ENCODE measurements around the gene BHLHA15. TPM values are rescaled to one million over a fixed set of nuclear protein-coding genes. Genes with fewer than 3 reads are reported as not detected.

The BHLHA15 gene
- total and polyA plus RNA-seq, 2 of the 8 experiments (the other 6 are each of a cell fraction or from before 2014, with no cell fraction given), result 1.1 to 2.7 TPM

DNA sequence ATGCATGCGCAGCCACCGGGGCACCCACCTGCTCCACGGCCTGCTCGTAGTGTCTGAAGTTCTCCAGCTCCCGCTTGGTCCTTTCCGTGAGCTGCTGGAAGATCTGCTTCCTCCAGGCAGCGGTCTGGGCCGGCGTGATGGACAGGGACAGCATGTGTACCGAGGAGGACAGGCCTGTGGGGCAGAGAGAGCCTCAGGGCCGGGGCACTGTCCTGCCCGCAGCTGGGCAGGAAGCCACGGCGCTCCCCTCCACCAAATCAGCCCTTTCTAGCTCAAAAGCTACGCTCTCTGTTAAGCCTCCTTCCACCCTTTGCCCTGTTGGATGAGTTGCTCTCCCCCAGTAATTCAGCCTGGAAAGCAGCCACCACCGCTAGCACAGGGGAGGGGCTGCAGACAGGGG is 21.6 kb downstream of the BHLHA15 start:
- Histone ChIP-seq H4K20me1 (replicated peaks in 1 of 2; ENCODE audit: control insufficient read depth in 1 of 2, insufficient read depth in 2 of 2, low read length in 2 of 2) (peaks cover 2 to 4% of the 10 kb centered on the region in 2 experiments), H3K4me1 (replicated peaks in 1 of 4; ENCODE audit: control insufficient read depth in 3 of 4, insufficient read depth in 4 of 4, low read length in 3 of 4) (no peaks in the 10 kb centered on the region; a peak in 3 of 7 replicates), H3K9me3 (ENCODE audit: insufficient read depth in 2 of 2, low read depth in 1 of 2, low read length in 1 of 2) (no peaks in the 10 kb centered on the region), H3K36me3 (ENCODE audit: control insufficient read depth in 2 of 4, insufficient read depth in 4 of 4, low read length in 3 of 4) (no peaks in the 10 kb centered on the region), H2AFZ (ENCODE audit: low read length) (no peak overlapping the region), H2BK20ac (ENCODE audit: low read length) (no peak overlapping the region), H3K14ac (ENCODE audit: insufficient read length) (no peak overlapping the region), H3K79me1 (ENCODE audit: low read depth, low read length) (no peaks in the 10 kb centered on the region), H3K18ac (ENCODE audit: extremely low read depth, low read length) (no peak overlapping the region), H3K4me3 (ENCODE audit: extremely low read depth in 1 of 4, insufficient read depth in 2 of 4, low read depth in 3 of 4, low read length in 4 of 4) (no peak overlapping the region), H3K4ac (replicated peaks; ENCODE audit: insufficient read length, low read depth, low read length) (no peak overlapping the region), H2BK12ac (ENCODE audit: low read depth, low read length) (no peak overlapping the region), H3K9ac (replicated peaks in 1 of 4; ENCODE audit: extremely low read depth in 1 of 4, low read depth in 3 of 4, low read length in 3 of 4) (no peak overlapping the region), H2BK120ac (replicated peaks; ENCODE audit: low read depth, low read length) (no peak overlapping the region), H3K27me3 (replicated peaks in 1 of 4; ENCODE audit: control insufficient read depth in 3 of 4, extremely low read depth in 1 of 4, insufficient read depth in 3 of 4, low read length in 3 of 4) (no peaks in the 10 kb centered on the region), H3K79me2 (ENCODE audit: control insufficient read depth in 1 of 2, insufficient read depth in 2 of 2, low read length in 2 of 2) (no peaks in the 10 kb centered on the region), H2AK5ac (ENCODE audit: low read depth, low read length) (no peak overlapping the region), H2BK15ac (ENCODE audit: low read length) (no peak overlapping the region), H3K27ac (ENCODE audit: low read depth, low read length) (no peak overlapping the region), H3K23ac (ENCODE audit: insufficient read length) (no peak overlapping the region), H4K8ac (ENCODE audit: extremely low read depth, insufficient read depth, low read length) (no peak overlapping the region), H2BK5ac (ENCODE audit: low read depth, low read length) (no peak overlapping the region), H3K4me2 (ENCODE audit: insufficient read depth in 1 of 2, low read depth in 2 of 2, low read length in 2 of 2) (no peak overlapping the region), H4K5ac (ENCODE audit: insufficient read length, low read depth, low read length) (no peak overlapping the region), H4K91ac (replicated peaks; ENCODE audit: insufficient read length, low read length) (no peak overlapping the region), H3K23me2 (ENCODE audit: low read depth, low read length) (no peaks in the 10 kb centered on the region), H3K56ac (replicated peaks; ENCODE audit: insufficient read length, low read depth, low read length) (no peak overlapping the region)
- CTCF ChIA-PET (ENCODE audit: partially characterized antibody), result interaction anchor here (1.1 to 3.1 kb wide), 2 partner anchors 10 to 211 kb away, joined by 4 to 9 read pairs; no protein-coding TSS in a partner anchor
- DNase-seq (ENCODE audit: low read depth in 1 of 2, low spot score in 2 of 2) (no peak), FAIRE-seq (no peak)
- TF ChIP-seq PHF8 (conservative IDR thresholded peaks at IDR 0.05; ENCODE audit: low read depth, low read length) (no peak), TCF12 (IDR thresholded peaks at IDR 0.05; ENCODE audit: low read depth, low read length) (no peak)
- POLR2A ChIA-PET (ENCODE audit: partially characterized antibody), result no interaction called here
- WGBS, 2 experiments (ENCODE audit: extremely low coverage in 1 of 2, insufficient coverage in 1 of 2, insufficient read length in 1 of 2, insufficient replicate concordance in 2 of 2, low coverage in 1 of 2, low lambda C conversion rate in 2 of 2, missing lambda C conversion rate in 1 of 2), result 86% methylated on average over 16 of the region's 16 CpGs; no CpG with 5 or more reads in 1 of the 2 experiments

Measured in H1 (cell line).